G401.6 (cell line): ENCODE measurements around the gene ZNF503.

Experiments used
- FAIRE-seq: peaks from 2 replicates; lab custom pipeline; 2012; peaks lifted over from hg19 to GRCh38; lab: Jason Lieb, UNC

The ZNF503 gene

GRCh38 chr10:75431180-75432111, 29.9 kb upstream of the ZNF503 start, which contains the start of gene LRMDA:
Gene LRMDA, plus strand, starts transcription at chr10:75431624.
- no peak for FAIRE-seq

- FAIRE-seq: no peak
Measured at GRCh38 chr10:75430000-75430763, 28.6 kb upstream of the ZNF503 start.

GRCh38 chr10:75429159-75429827, 27.7 kb upstream of the ZNF503 start:
- no peak for FAIRE-seq

GRCh38 chr10:75428434-75429158, 27.0 kb upstream of the ZNF503 start:
- FAIRE-seq: no peak

- no peak for FAIRE-seq
Measured at GRCh38 chr10:75427951-75428350, 26.4 kb upstream of the ZNF503 start.

GRCh38 chr10:75426880-75427279, 25.3 kb upstream of the ZNF503 start:
- no peak for FAIRE-seq

GRCh38 chr10:75425291-75426079, 23.9 kb upstream of the ZNF503 start:
- FAIRE-seq: no peak

- FAIRE-seq: no peak
Measured at GRCh38 chr10:75424571-75424970, 23.0 kb upstream of the ZNF503 start.

- FAIRE-seq: no peak
Measured at GRCh38 chr10:75422913-75423312, 21.3 kb upstream of the ZNF503 start.

- FAIRE-seq: no peak
Measured at GRCh38 chr10:75418712-75419111, 17.1 kb upstream of the ZNF503 start.

- FAIRE-seq: no peak
Measured at GRCh38 chr10:75418293-75418692, 16.7 kb upstream of the ZNF503 start.

- no peak for FAIRE-seq
Measured at GRCh38 chr10:75417522-75417927, 16.0 kb upstream of the ZNF503 start.

- no peak for FAIRE-seq
Measured at GRCh38 chr10:75414527-75414926, 13.0 kb upstream of the ZNF503 start.

GRCh38 chr10:75410132-75411005, 8.8 kb upstream of the ZNF503 start:
- FAIRE-seq: no peak

GRCh38 chr10:75408911-75409885, 7.6 kb upstream of the ZNF503 start:
- no peak for FAIRE-seq

GRCh38 chr10:75408509-75408875, 6.9 kb upstream of the ZNF503 start:
- FAIRE-seq: no peak

- FAIRE-seq: no peak
Measured at GRCh38 chr10:75407713-75408508, 6.3 kb upstream of the ZNF503 start.

GRCh38 chr10:75407224-75407712, 5.7 kb upstream of the ZNF503 start:
- no peak for FAIRE-seq
